Medulla oblongata (tissue), 1 donor: ENCODE results near the gene CNDP2.

ENCODE experiments used
- DNase-seq: peaks from one replicate; pipeline ENCODE4 v3.0.0-alpha.2; 2015; ENCODE audit errors: extremely low spot score

CNDP2 gene

GRCh38 chr18:74569401-74569800, 73.2 kb downstream of the CNDP2 start:
- DNase-seq, result no peak

GRCh38 chr18:74570266-74570665, 74.1 kb downstream of the CNDP2 start:
- no peak for DNase-seq

GRCh38 chr18:74571895-74572680, 75.9 kb downstream of the CNDP2 start:
- DNase-seq, result no peak

GRCh38 chr18:74573053-74573452, 76.9 kb downstream of the CNDP2 start:
- DNase-seq, result no peak
